H1 (cell line): ENCODE results near the gene UVRAG. TPM values are rescaled to one million over a fixed set of nuclear protein-coding genes. Genes with fewer than 3 reads are reported as not detected.

Experiments used
- CTCF ChIA-PET: fragments of 300-600 bp; sonication (Branson Sonifier 250); formaldehyde crosslinking; loops from one replicate; lab custom pipeline; 2021; ENCODE audit not compliant: partially characterized antibody; lab: Charles Lee
- POLR2A ChIA-PET: fragments of 300-600 bp; sonication (Branson Sonifier 250); formaldehyde crosslinking; loops from one replicate; lab custom pipeline; 2021; ENCODE audit warnings: inconsistent platforms; ENCODE audit not compliant: partially characterized antibody; lab: Charles Lee
- DNase-seq, 2 experiments: peaks; one replicate each; pipeline versions ENCODE4 v3.0.0 to v3.0.0-alpha.2; 2010 to 2022; ENCODE audit warnings: low spot score in 2 of 2, low read depth in 1 of 2, mixed read lengths in 1 of 2
- FAIRE-seq: peaks from 2 replicates; lab custom pipeline; 2011; peaks lifted over from hg19 to GRCh38; lab: Jason Lieb, UNC
- H2AFZ ChIP-seq: 2 replicates; pipeline ENCODE4 v1.8.1; 2012; ENCODE audit warnings: low read length, inconsistent platforms
- H2AK5ac ChIP-seq: 2 replicates; pipeline ENCODE4 v1.6.1; 2013; ENCODE audit warnings: low read depth, low read length
- H2BK120ac ChIP-seq: replicated peaks from 2 replicates; pipeline ENCODE3; 2013; ENCODE audit warnings: low read depth, low read length, inconsistent platforms
- H2BK12ac ChIP-seq: 2 replicates; pipeline ENCODE4 v1.6.1; 2013; ENCODE audit warnings: low read depth, low read length
- H2BK15ac ChIP-seq: 2 replicates; pipeline ENCODE4 v1.6.1; 2013; ENCODE audit warnings: low read length
- H2BK20ac ChIP-seq: 2 replicates; pipeline ENCODE4 v1.6.1; 2013; ENCODE audit warnings: low read length
- H2BK5ac ChIP-seq: 2 replicates; pipeline ENCODE4 v1.6.1; 2013; ENCODE audit warnings: low read depth, low read length
- H3K14ac ChIP-seq: 2 replicates; pipeline ENCODE4 v1.6.1; 2013; ENCODE audit warnings: inconsistent platforms; ENCODE audit not compliant: insufficient read length
- H3K18ac ChIP-seq: 2 replicates; pipeline ENCODE4 v1.6.1; 2013; ENCODE audit warnings: low read length; ENCODE audit errors: extremely low read depth
- H3K23ac ChIP-seq: 2 replicates; pipeline ENCODE4 v1.6.1; 2013; ENCODE audit warnings: inconsistent platforms; ENCODE audit not compliant: insufficient read length
- H3K23me2 ChIP-seq: 2 replicates; pipeline ENCODE4 v1.6.1; 2013; ENCODE audit warnings: low read depth, low read length
- H3K27ac ChIP-seq: 2 replicates; pipeline ENCODE4 v1.6.1; 2011; ENCODE audit warnings: low read depth, low read length, inconsistent platforms
- H3K27me3 ChIP-seq, 4 experiments: replicated peaks in 1 of 4; 1 replicate in 1 of 4; 2 replicates in 3 of 4; pipeline versions ENCODE4 v1.6.1 to v1.8.1; 2011 to 2013; ENCODE audit warnings: low read length in 3 of 4, mild to moderate bottlenecking in 3 of 4, inconsistent platforms in 2 of 4, mixed read lengths in 2 of 4, moderate library complexity in 1 of 4; ENCODE audit not compliant: control insufficient read depth in 3 of 4, insufficient read depth in 3 of 4; ENCODE audit errors: extremely low read depth in 1 of 4
- H3K36me3 ChIP-seq, 4 experiments: 2 replicates each; pipeline versions ENCODE4 v1.6.1 to v1.8.1; 2011 to 2013; ENCODE audit warnings: mild to moderate bottlenecking in 4 of 4, low read length in 3 of 4, moderate library complexity in 2 of 4, control low read depth in 1 of 4, inconsistent platforms in 1 of 4; ENCODE audit not compliant: insufficient read depth in 4 of 4, control insufficient read depth in 2 of 4
- H3K4ac ChIP-seq: replicated peaks from 2 replicates; pipeline ENCODE3; 2013; ENCODE audit warnings: low read length, low read depth, mixed read lengths, inconsistent platforms; ENCODE audit not compliant: insufficient read length
- H3K4me1 ChIP-seq, 4 experiments: replicated peaks in 1 of 4; 1 replicate in 1 of 4; 2 replicates in 3 of 4; pipeline versions ENCODE4 v1.6.1 to v1.8.1; 2011 to 2013; ENCODE audit warnings: low read length in 3 of 4, inconsistent platforms in 2 of 4, mixed read lengths in 1 of 4; ENCODE audit not compliant: insufficient read depth in 4 of 4, control insufficient read depth in 3 of 4
- H3K4me2 ChIP-seq, 2 experiments: 2 replicates each; pipeline versions ENCODE4 v1.6.1 to v1.8.1; 2011 to 2013; ENCODE audit warnings: low read depth in 2 of 2, low read length in 2 of 2, control low read depth in 1 of 2, inconsistent platforms in 1 of 2, mild to moderate bottlenecking in 1 of 2; ENCODE audit not compliant: insufficient read depth in 1 of 2
- H3K4me3 ChIP-seq, 4 experiments: fragments of 200-600, 300-600 bp in 1 of 4; sonication (generic), shearing (Covaris generic), sonication (Bioruptor Twin) in 1 of 4; 2 replicates each; pipeline versions ENCODE4 v1.5.1 to v1.8.1; 2011 to 2016; ENCODE audit warnings: low read length in 4 of 4, low read depth in 3 of 4, control low read depth in 2 of 4, inconsistent platforms in 2 of 4, mild to moderate bottlenecking in 2 of 4, mixed read lengths in 1 of 4, moderate library complexity in 1 of 4; ENCODE audit not compliant: insufficient read depth in 2 of 4; ENCODE audit errors: extremely low read depth in 1 of 4
- H3K56ac ChIP-seq: replicated peaks from 2 replicates; pipeline ENCODE3; 2013; ENCODE audit warnings: low read depth, mild to moderate bottlenecking, mixed read lengths, low read length, inconsistent platforms; ENCODE audit not compliant: insufficient read length
- H3K79me1 ChIP-seq: 2 replicates; pipeline ENCODE4 v1.6.1; 2013; ENCODE audit warnings: low read depth, low read length, control low read depth
- H3K79me2 ChIP-seq, 2 experiments: 2 replicates each; pipeline versions ENCODE4 v1.6.1 to v1.8.1; 2012 to 2013; ENCODE audit warnings: low read length in 2 of 2, mild to moderate bottlenecking in 2 of 2, inconsistent platforms in 1 of 2; ENCODE audit not compliant: insufficient read depth in 2 of 2, control insufficient read depth in 1 of 2
- H3K9ac ChIP-seq, 4 experiments: replicated peaks in 1 of 4; 1 replicate in 1 of 4; 2 replicates in 3 of 4; pipeline versions ENCODE4 v1.6.1 to v1.8.1; 2011 to 2013; ENCODE audit warnings: low read depth in 3 of 4, low read length in 3 of 4, control low read depth in 2 of 4, mild to moderate bottlenecking in 2 of 4, moderate library complexity in 2 of 4, inconsistent platforms in 1 of 4; ENCODE audit errors: extremely low read depth in 1 of 4
- H3K9me3 ChIP-seq, 2 experiments: 2 replicates each; pipeline versions ENCODE4 v1.6.1 to v1.8.1; 2012 to 2013; ENCODE audit warnings: mild to moderate bottlenecking in 2 of 2, moderate library complexity in 2 of 2, control low read depth in 1 of 2, inconsistent platforms in 1 of 2, low read depth in 1 of 2, low read length in 1 of 2, mixed read lengths in 1 of 2; ENCODE audit not compliant: insufficient read depth in 2 of 2
- H4K20me1 ChIP-seq, 2 experiments: replicated peaks in 1 of 2; 2 replicates each; pipeline versions ENCODE3 to v1.8.1; 2011 to 2013; ENCODE audit warnings: inconsistent platforms in 2 of 2, low read length in 2 of 2, mild to moderate bottlenecking in 1 of 2; ENCODE audit not compliant: insufficient read depth in 2 of 2, control insufficient read depth in 1 of 2
- H4K5ac ChIP-seq: 2 replicates; pipeline ENCODE4 v1.6.1; 2013; ENCODE audit warnings: low read length, low read depth, mixed read lengths, inconsistent platforms; ENCODE audit not compliant: insufficient read length
- H4K8ac ChIP-seq: 2 replicates; pipeline ENCODE4 v1.8.0; 2013; ENCODE audit warnings: mild to moderate bottlenecking, moderate library complexity, low read length, inconsistent platforms; ENCODE audit not compliant: insufficient read depth; ENCODE audit errors: extremely low read depth
- H4K91ac ChIP-seq: replicated peaks from 2 replicates; pipeline ENCODE3; 2013; ENCODE audit warnings: low read length, mixed read lengths, inconsistent platforms; ENCODE audit not compliant: insufficient read length
- PHF8 ChIP-seq: fragments of 200-600 bp; sonication (generic); conservative IDR thresholded peaks from 2 replicates; pipeline ENCODE4 v1.7.1; 2012; ENCODE audit warnings: low read depth, mild to moderate bottlenecking, inconsistent platforms, low read length, moderate library complexity
- WGBS, 2 experiments: shearing (Covaris generic) in 1 of 2; methylation state at CpG; one replicate each; pipeline versions ENCODE4 v1.1.6 to v1.1.7; 2013 to 2015; ENCODE audit warnings: low lambda C conversion rate in 2 of 2, mixed read lengths in 2 of 2, inconsistent platforms in 1 of 2, low coverage in 1 of 2, missing lambda C conversion rate in 1 of 2; ENCODE audit not compliant: insufficient replicate concordance in 2 of 2, insufficient coverage in 1 of 2, insufficient read length in 1 of 2; ENCODE audit errors: extremely low coverage in 1 of 2, missing lambda C conversion rate in 1 of 2; 5-methylcytosine and 5-hydroxymethylcytosine counted together
- polyA plus RNA-seq, 7 experiments: library from polyadenylated mRNA; depleted of rRNA in 3 of 7; stranded (reverse) in 5 of 7; unstranded in 2 of 7; fragments of >200 nt in 5 of 7; fragments of 200-250 nt in 2 of 7; gene quantifications; 1 replicate in 5 of 7; 2 replicates in 1 of 7; 4 replicates in 1 of 7; pipeline versions ENCODE4 v1.2.1 to v1.2.3, GENCODE V29; 2011 to 2013; ENCODE audit warnings: missing spikeins in 2 of 7, mixed read lengths in 2 of 7
- total RNA-seq: library from RNA; stranded (reverse); fragmentation: NEBNext Ultra II Directional; extraction: Animal tissue kit (Norgen Biotek cat#: 25700); gene quantifications from 2 replicates; pipeline ENCODE4 v1.2.1, GENCODE V29; 2021

Gene UVRAG
- total and polyA plus RNA-seq, 2 of the 8 experiments (the other 6 are each of a cell fraction or from before 2014, with no cell fraction given), result 5.5 to 14.7 TPM

DNA sequence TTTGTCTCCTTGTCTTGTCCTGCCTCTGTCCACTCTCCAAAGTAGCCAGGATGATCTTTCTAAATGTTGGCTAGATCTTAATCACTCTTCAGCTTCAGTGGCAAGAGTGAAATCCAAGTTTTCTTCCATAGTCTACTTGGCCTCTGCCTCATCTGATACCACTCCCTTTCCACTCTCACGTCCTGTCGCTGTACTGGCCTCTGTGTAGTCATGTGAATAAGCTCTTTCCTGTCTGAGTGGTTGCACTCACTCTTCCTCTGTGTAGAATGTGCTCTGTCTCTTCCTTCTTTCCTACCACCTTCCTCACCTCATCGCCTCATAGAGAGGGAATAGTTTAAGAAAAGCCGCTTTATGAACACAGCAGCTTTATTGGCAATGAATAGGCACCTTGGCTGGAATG lies 304.8 kb downstream of the UVRAG start:
- Histone ChIP-seq H3K4me3 (no peak overlapping the region), H3K23me2 (no peaks in the 10 kb centered on the region), H2BK120ac (no peak overlapping the region), H2AK5ac (no peak overlapping the region), H4K5ac (no peak overlapping the region), H3K79me1 (no peaks in the 10 kb centered on the region), H3K27ac (no peak overlapping the region), H3K18ac (no peak overlapping the region), H3K23ac (no peak overlapping the region), H3K4ac (peak overlapping the region; percentile 55), H3K9me3 (no peaks in the 10 kb centered on the region), H3K4me1 (peaks cover 4 to 19% (median 8%) of the 10 kb centered on the region in 4 experiments; a peak in 6 of 7 replicates), H2BK5ac (no peak overlapping the region), H4K8ac (no peak overlapping the region), H4K20me1 (peaks cover 0 to 5% of the 10 kb centered on the region in 2 experiments), H2BK12ac (no peak overlapping the region), H3K36me3 (no peaks in the 10 kb centered on the region), H2BK20ac (no peak overlapping the region), H3K9ac (no peak overlapping the region), H2AFZ (no peak overlapping the region), H3K79me2 (no peaks in the 10 kb centered on the region), H2BK15ac (no peak overlapping the region), H3K4me2 (0 out of 4 replicates have a peak overlapping the region, but pooled peaks of 1 of the 2 experiments have one; percentile 2), H3K56ac (no peak overlapping the region), H3K14ac (no peak overlapping the region), H3K27me3 (no peaks in the 10 kb centered on the region), H4K91ac (no peak overlapping the region)
- ChIA-PET POLR2A (interaction anchor here (0.7 to 1.3 kb wide), 2 partner anchors 54 to 91 kb away, joined by 3 read pairs; no protein-coding TSS in a partner anchor), CTCF (interaction anchor here (0.8 to 4.1 kb wide), 9 partner anchors 9 to 222 kb away, joined by 3 to 17 read pairs (median 3); no protein-coding TSS in a partner anchor)
- WGBS, 2 experiments, result 82% methylated on average over 4 of the region's 4 CpGs; no CpG with 5 or more reads in 1 of the 2 experiments
- DNase-seq, result no peak
- FAIRE-seq, result no peak
- no peak for TF ChIP-seq PHF8
